KOPT-K1 (cell line): ENCODE measurements around the gene NOL6.

Experiments
- H3K27ac ChIP-seq: fragments of 200-600 bp; sonication (generic); 2 replicates; pipeline ENCODE4 v1.5.1; 2016; ENCODE audit warnings: antibody characterized with exemption, mild to moderate bottlenecking, low read depth, low read length; ENCODE audit not compliant: poor library complexity, severe bottlenecking
- H3K36me3 ChIP-seq: fragments of 200-600 bp; sonication (generic); 2 replicates; pipeline ENCODE4 v1.5.1; 2017; ENCODE audit warnings: antibody characterized with exemption, mild to moderate bottlenecking, low read length, moderate library complexity; ENCODE audit not compliant: insufficient read depth
- H3K9me3 ChIP-seq: fragments of 200-600 bp; sonication (generic); 2 replicates; pipeline ENCODE4 v1.5.1; 2017; ENCODE audit warnings: antibody characterized with exemption, low read length, mild to moderate bottlenecking; ENCODE audit not compliant: insufficient read depth, poor library complexity, severe bottlenecking

Gene NOL6

GRCh38 chr9:33449715-33450114 lies 24.0 kb downstream of the NOL6 start:
- Histone ChIP-seq H3K9me3 (no peaks in the 10 kb centered on the region), H3K36me3 (no peaks in the 10 kb centered on the region), H3K27ac (no peak overlapping the region)

- Histone ChIP-seq H3K9me3 (no peaks in the 10 kb centered on the region), H3K36me3 (peaks cover 12% of the 10 kb centered on the region), H3K27ac (peak overlapping the region; percentile 84)
These were observed 25.7 kb downstream of the NOL6 start for GRCh38 chr9:33447799-33448553.

- Histone ChIP-seq H3K36me3 (peaks cover 20% of the 10 kb centered on the region), H3K9me3 (no peaks in the 10 kb centered on the region), H3K27ac (peak within 1 kb of the TSS; percentile 84)
These were observed 26.6 kb downstream of the NOL6 start, which contains the start of gene AQP3 for GRCh38 chr9:33446946-33447798. AQP3 (minus strand) TSS chr9:33447593; CDS start chr9:33447530, 63 bp downstream.

GRCh38 chr9:33446240-33446945 lies 27.3 kb downstream of the NOL6 start:
- Histone ChIP-seq H3K36me3 (peaks cover 28% of the 10 kb centered on the region), H3K9me3 (no peaks in the 10 kb centered on the region), H3K27ac (peak overlapping the region; percentile 84)

- Histone ChIP-seq H3K27ac (peak overlapping the region; percentile 84), H3K36me3 (peaks cover 34% of the 10 kb centered on the region), H3K9me3 (no peaks in the 10 kb centered on the region)
These were observed 28.1 kb downstream of the NOL6 start for GRCh38 chr9:33445389-33446239.

- Histone ChIP-seq H3K27ac (no peak overlapping the region), H3K9me3 (no peaks in the 10 kb centered on the region), H3K36me3 (peaks cover 43% of the 10 kb centered on the region)
These were observed 30.1 kb downstream of the NOL6 start for GRCh38 chr9:33443464-33444154.

- Histone ChIP-seq H3K9me3 (no peaks in the 10 kb centered on the region), H3K27ac (no peak overlapping the region)
These were observed 30.7 kb downstream of the NOL6 start for GRCh38 chr9:33443047-33443446.

GRCh38 chr9:33442125-33442524 lies 31.6 kb downstream of the NOL6 start:
- Histone ChIP-seq H3K9me3 (no peaks in the 10 kb centered on the region), H3K27ac (no peak overlapping the region), H3K36me3 (peaks cover 43% of the 10 kb centered on the region)

More at GRCh38 chr9:33443047-33443446, 30.7 kb downstream of the NOL6 start:
- H3K36me3 ChIP-seq: peaks cover 43% of the 10 kb centered on the region

- H3K36me3 ChIP-seq: peaks cover 43% of the 10 kb centered on the region
- H3K27ac ChIP-seq: no peak overlapping the region
- no peaks in the 10 kb centered on the region for H3K9me3 ChIP-seq
These were observed 33.1 kb downstream of the NOL6 start for GRCh38 chr9:33440609-33441008.

GRCh38 chr9:33440204-33440603 lies 33.5 kb downstream of the NOL6 start:
- Histone ChIP-seq H3K36me3 (peaks cover 43% of the 10 kb centered on the region), H3K9me3 (no peaks in the 10 kb centered on the region), H3K27ac (no peak overlapping the region)

- Histone ChIP-seq H3K27ac (no peak overlapping the region), H3K9me3 (no peaks in the 10 kb centered on the region), H3K36me3 (peaks cover 43% of the 10 kb centered on the region)
These were observed 34.0 kb downstream of the NOL6 start for GRCh38 chr9:33439731-33440130.

GRCh38 chr9:33438926-33439680 lies 34.6 kb downstream of the NOL6 start:
- peaks cover 42% of the 10 kb centered on the region for H3K36me3 ChIP-seq
- H3K9me3 ChIP-seq: no peaks in the 10 kb centered on the region
- H3K27ac ChIP-seq: no peak overlapping the region

GRCh38 chr9:33437898-33438297 lies 35.8 kb downstream of the NOL6 start:
- Histone ChIP-seq H3K27ac (no peak overlapping the region), H3K36me3 (peaks cover 30% of the 10 kb centered on the region), H3K9me3 (no peaks in the 10 kb centered on the region)
